ENCODE results near the gene TMED5. TPM values are rescaled to one million over a fixed set of nuclear protein-coding genes. Genes with fewer than 3 reads are reported as not detected.
"Not testable (repeated sequence)": the region's sequence is repeated elsewhere in the genome, so short reads cannot be mapped to it uniquely, and the experiment has no call there.

TMED5 gene
- total RNA-seq, result 57.0 and 57.4 TPM in 2 replicates

- intact Hi-C loops (cut with micrococcal nuclease), result loop anchor here (1.0 to 10.0 kb wide), 10 partner anchors 9 to 695 kb away; partner anchors contain the start of genes DR1, GFI1 and MTF2
Observed at GRCh38 chr1:93179886-93180722, at the start of gene TMED5. Gene TMED5, minus strand, starts transcription at chr1:93180413. Its CDS starts 171 bp downstream, at chr1:93180242.

- intact Hi-C loops (cut with micrococcal nuclease), result no loop called here
Observed at GRCh38 chr1:93223023-93223675, 42.9 kb upstream of the TMED5 start.

- intact Hi-C loops (cut with micrococcal nuclease), result no loop called here
Observed at GRCh38 chr1:93221913-93222312, 41.7 kb upstream of the TMED5 start.

GRCh38 chr1:93220716-93221115 lies 40.5 kb upstream of the TMED5 start:
- intact Hi-C loops (cut with micrococcal nuclease), result not testable (repeated sequence)

- intact Hi-C loops (cut with micrococcal nuclease), result loop anchor here (1.0 kb wide), 1 partner anchor 39 kb away; the partner anchor contains the start of genes CCDC18 and TMED5
Observed at GRCh38 chr1:93219443-93219842, 39.2 kb upstream of the TMED5 start.

GRCh38 chr1:93215322-93215721 lies 35.1 kb upstream of the TMED5 start:
- intact Hi-C loops (cut with micrococcal nuclease), result no loop called here

GRCh38 chr1:93207211-93207610 lies 27.0 kb upstream of the TMED5 start:
- intact Hi-C loops (cut with micrococcal nuclease), result no loop called here

GRCh38 chr1:93206567-93206954 lies 26.3 kb upstream of the TMED5 start:
- intact Hi-C loops (cut with micrococcal nuclease), result no loop called here

- intact Hi-C loops (cut with micrococcal nuclease), result no loop called here
Observed at GRCh38 chr1:93205892-93206566, 25.8 kb upstream of the TMED5 start.

- intact Hi-C loops (cut with micrococcal nuclease), result no loop called here
Observed at GRCh38 chr1:93200714-93201113, 20.5 kb upstream of the TMED5 start.

- intact Hi-C loops (cut with micrococcal nuclease), result no loop called here
Observed at GRCh38 chr1:93200086-93200620, 19.9 kb upstream of the TMED5 start.

- intact Hi-C loops (cut with micrococcal nuclease), result no loop called here
Observed at GRCh38 chr1:93199150-93199549, 18.9 kb upstream of the TMED5 start.

- intact Hi-C loops (cut with micrococcal nuclease), result no loop called here
Observed at GRCh38 chr1:93196591-93196990, 16.4 kb upstream of the TMED5 start.

GRCh38 chr1:93194231-93194990 lies 14.2 kb upstream of the TMED5 start:
- intact Hi-C loops (cut with micrococcal nuclease), result no loop called here

- intact Hi-C loops (cut with micrococcal nuclease), result no loop called here
Observed at GRCh38 chr1:93190432-93190831, 10.2 kb upstream of the TMED5 start.

- intact Hi-C loops (cut with micrococcal nuclease), result loop anchor here (10.0 kb wide), 1 partner anchor 702 kb away; the partner anchor contains the start of gene GFI1
Observed at GRCh38 chr1:93186667-93187066, 6.5 kb upstream of the TMED5 start.

GRCh38 chr1:93180723-93181613 lies 755 bp upstream of the TMED5 start, which contains the start of gene CCDC18:
Gene CCDC18, plus strand, starts transcription at chr1:93180724. Its CDS starts 2,638 bp downstream, at chr1:93183362.
- intact Hi-C loops (cut with micrococcal nuclease), result loop anchor here (1.0 to 10.0 kb wide), 9 partner anchors 10 to 696 kb away; partner anchors contain the start of genes DR1, GFI1 and MTF2

GRCh38 chr1:93178418-93178817 lies 1.8 kb downstream of the TMED5 start:
- intact Hi-C loops (cut with micrococcal nuclease), result loop anchor here (10.0 kb wide), 1 partner anchor 154 kb away; no protein-coding TSS in a partner anchor

- intact Hi-C loops (cut with micrococcal nuclease), result loop anchor here (10.0 kb wide), 1 partner anchor 153 kb away; no protein-coding TSS in a partner anchor
Observed at GRCh38 chr1:93177991-93178390, 2.2 kb downstream of the TMED5 start.
